ENCODE data around the gene KCNJ12.
"Not testable (repeated sequence)": the region's sequence is repeated elsewhere in the genome, so short reads cannot be mapped to it uniquely, and the experiment has no call there.

Gene KCNJ12

GRCh38 chr17:21438316-21439014 is 62.3 kb downstream of the KCNJ12 start:
- H3K4me3 ChIP-seq (ENCODE audit: low read depth, low read length); H3K9ac ChIP-seq (ENCODE audit: low read depth, low read length); H3K4me1 ChIP-seq (ENCODE audit: control insufficient read depth, insufficient read depth, low read length); H3K9me3 ChIP-seq (ENCODE audit: control insufficient read depth, insufficient read depth, low read length); H3K27me3 ChIP-seq (ENCODE audit: control insufficient read depth, insufficient read depth, low read length); H3K36me3 ChIP-seq (ENCODE audit: control insufficient read depth, insufficient read depth, low read length): not testable (repeated sequence)

GRCh38 chr17:21439015-21439336 is 62.8 kb downstream of the KCNJ12 start:
- H3K27me3 ChIP-seq (ENCODE audit: control insufficient read depth, insufficient read depth, low read length); H3K36me3 ChIP-seq (ENCODE audit: control insufficient read depth, insufficient read depth, low read length); H3K9ac ChIP-seq (ENCODE audit: low read depth, low read length); H3K4me3 ChIP-seq (ENCODE audit: low read depth, low read length); H3K9me3 ChIP-seq (ENCODE audit: control insufficient read depth, insufficient read depth, low read length); H3K4me1 ChIP-seq (ENCODE audit: control insufficient read depth, insufficient read depth, low read length): not testable (repeated sequence)

GRCh38 chr17:21445091-21445650 is 69.0 kb downstream of the KCNJ12 start:
- Histone ChIP-seq H3K9ac (ENCODE audit: low read depth, low read length) (no peak overlapping the region), H3K4me3 (ENCODE audit: low read depth, low read length) (no peak overlapping the region), H3K36me3 (ENCODE audit: control insufficient read depth, insufficient read depth, low read length) (no peaks in the 10 kb centered on the region), H3K4me1 (ENCODE audit: control insufficient read depth, insufficient read depth, low read length) (no peaks in the 10 kb centered on the region), H3K9me3 (ENCODE audit: control insufficient read depth, insufficient read depth, low read length) (no peaks in the 10 kb centered on the region), H3K27me3 (ENCODE audit: control insufficient read depth, insufficient read depth, low read length) (no peaks in the 10 kb centered on the region)

- not testable (repeated sequence) for H3K4me1 ChIP-seq (ENCODE audit: control insufficient read depth, insufficient read depth, low read length); H3K27me3 ChIP-seq (ENCODE audit: control insufficient read depth, insufficient read depth, low read length); H3K9ac ChIP-seq (ENCODE audit: low read depth, low read length); H3K4me3 ChIP-seq (ENCODE audit: low read depth, low read length); H3K9me3 ChIP-seq (ENCODE audit: control insufficient read depth, insufficient read depth, low read length); H3K36me3 ChIP-seq (ENCODE audit: control insufficient read depth, insufficient read depth, low read length)
These were observed 71.4 kb downstream of the KCNJ12 start for GRCh38 chr17:21447552-21447951.

GRCh38 chr17:21449891-21450290 is 73.7 kb downstream of the KCNJ12 start:
- H3K4me3 ChIP-seq (ENCODE audit: low read depth, low read length); H3K4me1 ChIP-seq (ENCODE audit: control insufficient read depth, insufficient read depth, low read length); H3K9ac ChIP-seq (ENCODE audit: low read depth, low read length); H3K9me3 ChIP-seq (ENCODE audit: control insufficient read depth, insufficient read depth, low read length); H3K36me3 ChIP-seq (ENCODE audit: control insufficient read depth, insufficient read depth, low read length): not testable (repeated sequence)
- peaks cover 18% of the 10 kb centered on the region for H3K27me3 ChIP-seq (ENCODE audit: control insufficient read depth, insufficient read depth, low read length)

GRCh38 chr17:21451975-21452374 is 75.8 kb downstream of the KCNJ12 start:
- H3K27me3 ChIP-seq (ENCODE audit: control insufficient read depth, insufficient read depth, low read length): peaks cover 22% of the 10 kb centered on the region
- no peaks in the 10 kb centered on the region for H3K36me3 ChIP-seq (ENCODE audit: control insufficient read depth, insufficient read depth, low read length)
- H3K4me3 ChIP-seq (ENCODE audit: low read depth, low read length): no peak overlapping the region
- no peaks in the 10 kb centered on the region for H3K4me1 ChIP-seq (ENCODE audit: control insufficient read depth, insufficient read depth, low read length)
- H3K9me3 ChIP-seq (ENCODE audit: control insufficient read depth, insufficient read depth, low read length): no peaks in the 10 kb centered on the region
- no peak overlapping the region for H3K9ac ChIP-seq (ENCODE audit: low read depth, low read length)

GRCh38 chr17:21452377-21453143 is 76.4 kb downstream of the KCNJ12 start:
- Histone ChIP-seq H3K4me3 (ENCODE audit: low read depth, low read length) (peak overlapping the region; percentile 39), H3K9ac (ENCODE audit: low read depth, low read length) (peak overlapping the region; percentile 50), H3K36me3 (ENCODE audit: control insufficient read depth, insufficient read depth, low read length) (no peaks in the 10 kb centered on the region), H3K4me1 (ENCODE audit: control insufficient read depth, insufficient read depth, low read length) (peaks cover 5% of the 10 kb centered on the region), H3K27me3 (ENCODE audit: control insufficient read depth, insufficient read depth, low read length) (peaks cover 22% of the 10 kb centered on the region), H3K9me3 (ENCODE audit: control insufficient read depth, insufficient read depth, low read length) (no peaks in the 10 kb centered on the region)

GRCh38 chr17:21453144-21453898 is 77.2 kb downstream of the KCNJ12 start:
- peaks cover 6% of the 10 kb centered on the region for H3K4me1 ChIP-seq (ENCODE audit: control insufficient read depth, insufficient read depth, low read length)
- no peaks in the 10 kb centered on the region for H3K9me3 ChIP-seq (ENCODE audit: control insufficient read depth, insufficient read depth, low read length)
- no peak overlapping the region for H3K4me3 ChIP-seq (ENCODE audit: low read depth, low read length)
- H3K36me3 ChIP-seq (ENCODE audit: control insufficient read depth, insufficient read depth, low read length): no peaks in the 10 kb centered on the region
- peaks cover 22% of the 10 kb centered on the region for H3K27me3 ChIP-seq (ENCODE audit: control insufficient read depth, insufficient read depth, low read length)
- H3K9ac ChIP-seq (ENCODE audit: low read depth, low read length): no peak overlapping the region

GRCh38 chr17:21454006-21454405 is 77.8 kb downstream of the KCNJ12 start:
- H3K4me1 ChIP-seq (ENCODE audit: control insufficient read depth, insufficient read depth, low read length); H3K9ac ChIP-seq (ENCODE audit: low read depth, low read length); H3K36me3 ChIP-seq (ENCODE audit: control insufficient read depth, insufficient read depth, low read length); H3K9me3 ChIP-seq (ENCODE audit: control insufficient read depth, insufficient read depth, low read length); H3K4me3 ChIP-seq (ENCODE audit: low read depth, low read length): not testable (repeated sequence)
- H3K27me3 ChIP-seq (ENCODE audit: control insufficient read depth, insufficient read depth, low read length): peaks cover 26% of the 10 kb centered on the region

GRCh38 chr17:21454441-21454840 is 78.3 kb downstream of the KCNJ12 start:
- Histone ChIP-seq H3K9me3 (ENCODE audit: control insufficient read depth, insufficient read depth, low read length) (no peaks in the 10 kb centered on the region), H3K36me3 (ENCODE audit: control insufficient read depth, insufficient read depth, low read length) (no peaks in the 10 kb centered on the region), H3K4me3 (ENCODE audit: low read depth, low read length) (no peak overlapping the region), H3K4me1 (ENCODE audit: control insufficient read depth, insufficient read depth, low read length) (peaks cover 9% of the 10 kb centered on the region), H3K27me3 (ENCODE audit: control insufficient read depth, insufficient read depth, low read length) (peaks cover 30% of the 10 kb centered on the region), H3K9ac (ENCODE audit: low read depth, low read length) (no peak overlapping the region)

GRCh38 chr17:21455761-21456160 is 79.6 kb downstream of the KCNJ12 start:
- Histone ChIP-seq H3K9ac (ENCODE audit: low read depth, low read length) (no peak overlapping the region), H3K4me1 (ENCODE audit: control insufficient read depth, insufficient read depth, low read length) (peaks cover 9% of the 10 kb centered on the region), H3K36me3 (ENCODE audit: control insufficient read depth, insufficient read depth, low read length) (no peaks in the 10 kb centered on the region), H3K27me3 (ENCODE audit: control insufficient read depth, insufficient read depth, low read length) (peaks cover 32% of the 10 kb centered on the region), H3K9me3 (ENCODE audit: control insufficient read depth, insufficient read depth, low read length) (no peaks in the 10 kb centered on the region), H3K4me3 (ENCODE audit: low read depth, low read length) (no peak overlapping the region)

All from iPS-15b (cell line).